ENCODE measurements around the gene DRD2. TPM values are rescaled to one million over a fixed set of nuclear protein-coding genes. Genes with fewer than 3 reads are reported as not detected.

DRD2 gene
- total and polyA plus RNA-seq, 4 donors: 0.69 to 12.0 (median 6.2) TPM

DNA sequence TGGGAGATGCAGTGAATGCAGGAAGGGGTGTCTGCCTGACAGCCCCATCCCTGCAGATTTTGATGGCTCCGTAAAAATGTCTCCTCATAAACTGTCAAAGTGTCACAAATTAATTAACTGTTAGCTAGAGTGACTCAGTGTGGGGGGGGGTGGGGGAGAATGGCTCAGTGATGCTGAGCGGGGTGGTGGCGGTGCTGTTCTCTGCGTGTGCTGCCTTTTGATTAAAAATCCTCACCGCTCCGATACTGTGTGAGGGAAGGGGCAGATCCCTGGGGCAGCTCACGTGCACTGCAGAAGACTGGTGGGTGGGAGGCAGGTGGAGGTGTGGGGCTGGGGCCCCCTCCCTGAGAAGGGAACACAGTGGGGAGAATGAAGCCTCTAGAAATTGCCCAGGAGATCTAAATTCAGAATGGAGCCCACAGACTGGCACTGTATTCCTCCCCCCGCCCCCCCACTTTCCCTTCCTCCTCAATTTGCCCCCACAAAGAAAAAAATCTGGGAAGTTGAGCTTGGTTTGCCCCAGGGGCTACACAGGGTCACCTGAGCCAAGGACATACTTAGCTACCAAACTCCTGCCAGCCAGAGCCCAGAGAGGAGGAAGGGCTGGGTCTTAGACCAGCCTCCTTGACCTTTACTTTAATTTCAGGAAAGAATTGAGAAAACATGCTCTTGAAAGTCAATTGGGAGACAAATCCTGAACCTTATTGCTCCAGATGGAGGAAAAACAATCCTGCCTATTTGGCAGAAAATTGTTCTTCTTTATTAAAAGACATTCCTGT lies 39.8 kb downstream of the DRD2 start:
- no peaks in the 10 kb centered on the region for H3K27me3 ChIP-seq (ENCODE audit: control insufficient read depth, insufficient read depth, low read length)
- no peaks in the 10 kb centered on the region for H3K36me3 ChIP-seq (ENCODE audit: control insufficient read depth, insufficient read depth, low read length)
- 88% methylated on average over 6 of the region's 8 CpGs for WGBS (ENCODE audit: insufficient coverage)
- no peak for DNase-seq (ENCODE audit: low read depth in 4 of 6, low spot score in 6 of 6)
- H3K4me3 ChIP-seq (ENCODE audit: low read depth, low read length): no peak overlapping the region
- H3K9me3 ChIP-seq (ENCODE audit: control insufficient read depth, insufficient read depth, low read length): no peaks in the 10 kb centered on the region
- no peak overlapping the region for H3K27ac ChIP-seq (ENCODE audit: low read depth, low read length)
- H3K4me1 ChIP-seq (ENCODE audit: control insufficient read depth, insufficient read depth, low read length): no peaks in the 10 kb centered on the region

DNA sequence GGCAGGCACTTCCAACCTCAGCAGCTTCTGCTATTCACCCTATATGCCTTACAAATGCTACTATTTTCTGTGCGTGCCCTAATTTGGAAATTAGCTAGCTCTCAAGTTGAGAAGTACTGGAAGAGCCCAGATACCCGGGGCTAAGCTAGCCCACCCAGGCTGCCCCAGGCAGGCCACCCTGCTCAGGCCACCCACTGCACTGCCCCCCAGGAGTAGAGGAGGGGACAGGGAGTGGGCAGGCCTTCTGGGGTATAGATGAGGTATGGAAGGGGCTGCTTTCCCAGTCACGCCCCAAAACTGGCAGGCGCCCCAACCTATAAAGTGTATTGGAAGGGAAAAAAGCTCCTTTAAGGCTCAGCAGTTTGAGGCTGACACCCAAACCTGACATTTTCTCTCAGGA lies 43.5 kb downstream of the DRD2 start:
- H3K9me3 ChIP-seq (ENCODE audit: control insufficient read depth, insufficient read depth, low read length): no peaks in the 10 kb centered on the region
- H3K4me3 ChIP-seq (ENCODE audit: low read depth, low read length): no peak overlapping the region
- WGBS (ENCODE audit: insufficient coverage): 94% methylated on average over 2 of the region's 4 CpGs
- no peaks in the 10 kb centered on the region for H3K36me3 ChIP-seq (ENCODE audit: control insufficient read depth, insufficient read depth, low read length)
- no peaks in the 10 kb centered on the region for H3K4me1 ChIP-seq (ENCODE audit: control insufficient read depth, insufficient read depth, low read length)
- no peak for DNase-seq (ENCODE audit: low read depth in 4 of 6, low spot score in 6 of 6)
- no peaks in the 10 kb centered on the region for H3K27me3 ChIP-seq (ENCODE audit: control insufficient read depth, insufficient read depth, low read length)
- H3K27ac ChIP-seq (ENCODE audit: low read depth, low read length): no peak overlapping the region

DNA sequence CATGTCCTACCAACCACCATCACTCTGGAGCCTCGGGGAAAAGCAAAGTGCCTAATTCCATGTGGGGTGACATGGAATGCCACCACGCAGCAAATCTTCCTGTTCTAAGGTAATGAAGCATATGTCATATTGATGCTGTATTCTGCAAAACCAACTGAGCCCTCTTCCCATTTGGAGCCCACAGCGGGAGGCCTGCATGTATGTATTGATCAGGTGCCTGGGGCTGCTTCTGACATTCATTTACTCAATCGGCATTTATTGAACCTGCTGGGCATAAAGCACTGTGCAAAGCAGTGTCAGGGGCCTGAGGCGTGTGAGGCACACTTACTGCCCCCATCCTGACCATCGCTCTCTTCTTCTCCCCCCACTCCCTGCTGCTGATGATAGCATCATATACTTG lies 48.5 kb downstream of the DRD2 start:
- Histone ChIP-seq H3K36me3 (ENCODE audit: control insufficient read depth, insufficient read depth, low read length) (no peaks in the 10 kb centered on the region), H3K27me3 (ENCODE audit: control insufficient read depth, insufficient read depth, low read length) (no peaks in the 10 kb centered on the region), H3K4me1 (ENCODE audit: control insufficient read depth, insufficient read depth, low read length) (no peaks in the 10 kb centered on the region), H3K4me3 (ENCODE audit: low read depth, low read length) (no peak overlapping the region), H3K27ac (ENCODE audit: low read depth, low read length) (no peak overlapping the region), H3K9me3 (ENCODE audit: control insufficient read depth, insufficient read depth, low read length) (no peaks in the 10 kb centered on the region)
- 71% methylated on average over 1 of the region's 6 CpGs for WGBS (ENCODE audit: insufficient coverage)
- no peak for DNase-seq (ENCODE audit: low read depth in 4 of 6, low spot score in 6 of 6)

DNA sequence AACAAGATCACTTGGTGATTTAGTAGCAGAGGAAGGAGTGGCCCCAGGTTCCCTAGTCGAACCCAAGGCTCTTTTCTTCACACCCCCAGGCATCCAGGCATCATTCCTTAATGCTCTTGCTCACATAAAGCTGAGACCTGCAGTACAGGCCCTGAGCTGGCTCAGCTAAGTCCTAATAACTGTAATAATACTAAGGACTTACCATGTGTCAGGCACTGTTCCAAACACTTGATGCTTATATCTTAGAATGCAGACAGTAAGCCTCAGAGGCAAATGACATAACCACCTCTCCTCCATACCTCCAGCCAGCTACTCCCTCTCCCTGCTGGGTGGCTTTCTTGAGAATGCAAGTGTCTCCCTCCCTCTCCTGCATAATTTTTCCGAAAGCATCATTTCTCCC lies 54.4 kb downstream of the DRD2 start:
- 71% methylated on average over 2 of the region's 2 CpGs for WGBS (ENCODE audit: insufficient coverage)
- no peak for DNase-seq (ENCODE audit: low read depth in 4 of 6, low spot score in 6 of 6)

DNA sequence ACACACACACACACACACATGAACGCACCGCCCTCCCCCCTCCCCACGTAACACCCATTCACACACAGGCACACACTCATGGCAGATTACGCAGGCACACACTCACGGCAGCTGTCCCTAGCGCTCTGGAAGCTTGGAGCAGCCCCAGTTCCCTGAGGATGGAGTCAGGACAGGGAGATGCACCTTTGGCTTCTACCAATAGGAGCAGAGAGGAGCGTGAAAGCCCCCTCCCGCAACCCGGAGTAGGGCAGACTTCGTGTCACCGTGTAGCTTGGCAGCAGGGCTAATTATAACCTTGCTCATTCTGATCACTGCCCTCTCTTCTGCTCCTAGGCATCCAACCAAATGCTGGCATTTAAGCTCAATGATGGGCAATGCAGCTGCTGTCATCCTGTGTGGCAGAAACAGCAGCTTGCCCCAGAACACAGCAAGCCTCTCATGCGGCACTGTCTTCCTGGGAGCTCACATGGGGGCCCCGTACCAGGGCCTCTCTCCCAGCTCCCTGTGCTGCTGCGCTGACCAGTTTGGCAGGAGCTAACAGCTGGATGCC lies 55.7 kb downstream of the DRD2 start:
- peaks cover 11% of the 10 kb centered on the region for H3K4me1 ChIP-seq (ENCODE audit: control insufficient read depth, insufficient read depth, low read length)
- H3K27me3 ChIP-seq (ENCODE audit: control insufficient read depth, insufficient read depth, low read length): peaks cover 3% of the 10 kb centered on the region
- H3K36me3 ChIP-seq (ENCODE audit: control insufficient read depth, insufficient read depth, low read length): peaks cover 3% of the 10 kb centered on the region
- H3K9me3 ChIP-seq (ENCODE audit: control insufficient read depth, insufficient read depth, low read length): no peaks in the 10 kb centered on the region
- no peak overlapping the region for H3K4me3 ChIP-seq (ENCODE audit: low read depth, low read length)
- peak in 3 of 6 donors; percentile 5 to 65 (median 32) for DNase-seq (ENCODE audit: low read depth in 4 of 6, low spot score in 6 of 6)
- no peak overlapping the region for H3K27ac ChIP-seq (ENCODE audit: low read depth, low read length)
- WGBS (ENCODE audit: insufficient coverage): 46% methylated on average over 12 of the region's 14 CpGs

More for the DNA sequence above, 54.4 kb downstream of the DRD2 start:
- Histone ChIP-seq H3K27ac (ENCODE audit: low read depth, low read length) (no peak overlapping the region), H3K36me3 (ENCODE audit: control insufficient read depth, insufficient read depth, low read length) (peaks cover 3% of the 10 kb centered on the region), H3K27me3 (ENCODE audit: control insufficient read depth, insufficient read depth, low read length) (peaks cover 3% of the 10 kb centered on the region), H3K4me3 (ENCODE audit: low read depth, low read length) (no peak overlapping the region), H3K4me1 (ENCODE audit: control insufficient read depth, insufficient read depth, low read length) (peaks cover 11% of the 10 kb centered on the region), H3K9me3 (ENCODE audit: control insufficient read depth, insufficient read depth, low read length) (no peaks in the 10 kb centered on the region)

DNA sequence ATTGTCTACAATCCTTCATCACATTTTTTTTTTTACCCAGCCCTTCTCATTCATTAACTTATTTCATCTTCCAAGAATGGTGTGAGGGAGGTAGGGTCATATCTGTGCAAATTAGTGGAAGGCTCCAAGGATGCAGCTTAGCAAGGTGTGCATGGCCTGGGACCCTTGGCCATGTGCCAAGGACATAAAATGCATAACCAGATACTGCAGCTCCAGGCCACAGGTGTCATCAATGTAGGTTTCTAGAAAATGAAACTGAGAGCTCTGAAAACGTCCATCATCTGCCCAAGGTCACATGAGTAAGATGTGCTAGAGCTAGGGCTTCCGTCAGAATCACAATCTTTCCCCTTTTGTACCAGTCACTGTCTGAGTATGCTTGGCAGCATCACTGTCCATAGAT lies 57.8 kb downstream of the DRD2 start:
- 67% methylated on average over 1 of the region's 2 CpGs for WGBS (ENCODE audit: insufficient coverage)
- Histone ChIP-seq H3K27me3 (ENCODE audit: control insufficient read depth, insufficient read depth, low read length) (peaks cover 3% of the 10 kb centered on the region), H3K9me3 (ENCODE audit: control insufficient read depth, insufficient read depth, low read length) (no peaks in the 10 kb centered on the region), H3K4me3 (ENCODE audit: low read depth, low read length) (no peak overlapping the region), H3K36me3 (ENCODE audit: control insufficient read depth, insufficient read depth, low read length) (peaks cover 3% of the 10 kb centered on the region), H3K4me1 (ENCODE audit: control insufficient read depth, insufficient read depth, low read length) (peaks cover 11% of the 10 kb centered on the region), H3K27ac (ENCODE audit: low read depth, low read length) (no peak overlapping the region)
- DNase-seq (ENCODE audit: low read depth in 4 of 6, low spot score in 6 of 6): no peak

GRCh38 chr11:113415343-113415742 lies 59.9 kb downstream of the DRD2 start:
- Histone ChIP-seq H3K9me3 (ENCODE audit: control insufficient read depth, insufficient read depth, low read length) (no peaks in the 10 kb centered on the region), H3K4me3 (ENCODE audit: low read depth, low read length) (no peak overlapping the region), H3K4me1 (ENCODE audit: control insufficient read depth, insufficient read depth, low read length) (peaks cover 11% of the 10 kb centered on the region), H3K27ac (ENCODE audit: low read depth, low read length) (no peak overlapping the region), H3K27me3 (ENCODE audit: control insufficient read depth, insufficient read depth, low read length) (peaks cover 3% of the 10 kb centered on the region), H3K36me3 (ENCODE audit: control insufficient read depth, insufficient read depth, low read length) (peaks cover 3% of the 10 kb centered on the region)
- WGBS (ENCODE audit: insufficient coverage): 96% methylated on average over 11 of the region's 16 CpGs
- DNase-seq (ENCODE audit: low read depth in 4 of 6, low spot score in 6 of 6): no peak

- H3K4me3 ChIP-seq (ENCODE audit: low read depth, low read length): no peak overlapping the region
- no peaks in the 10 kb centered on the region for H3K4me1 ChIP-seq (ENCODE audit: control insufficient read depth, insufficient read depth, low read length)
- H3K27me3 ChIP-seq (ENCODE audit: control insufficient read depth, insufficient read depth, low read length): no peaks in the 10 kb centered on the region
- H3K27ac ChIP-seq (ENCODE audit: low read depth, low read length): no peak overlapping the region
- no peak for DNase-seq (ENCODE audit: low read depth in 4 of 6, low spot score in 6 of 6)
- peaks cover 3% of the 10 kb centered on the region for H3K36me3 ChIP-seq (ENCODE audit: control insufficient read depth, insufficient read depth, low read length)
- H3K9me3 ChIP-seq (ENCODE audit: control insufficient read depth, insufficient read depth, low read length): no peaks in the 10 kb centered on the region
- 99% methylated on average over 9 of the region's 9 CpGs for WGBS (ENCODE audit: insufficient coverage)
These were observed 62.5 kb downstream of the DRD2 start for GRCh38 chr11:113412675-113413074.

- Histone ChIP-seq H3K4me3 (ENCODE audit: low read depth, low read length) (no peak overlapping the region), H3K4me1 (ENCODE audit: control insufficient read depth, insufficient read depth, low read length) (no peaks in the 10 kb centered on the region), H3K36me3 (ENCODE audit: control insufficient read depth, insufficient read depth, low read length) (peaks cover under 1% of the 10 kb centered on the region), H3K27me3 (ENCODE audit: control insufficient read depth, insufficient read depth, low read length) (no peaks in the 10 kb centered on the region), H3K9me3 (ENCODE audit: control insufficient read depth, insufficient read depth, low read length) (no peaks in the 10 kb centered on the region), H3K27ac (ENCODE audit: low read depth, low read length) (no peak overlapping the region)
- WGBS (ENCODE audit: insufficient coverage): 64% methylated on average over 3 of the region's 3 CpGs
- no peak for DNase-seq (ENCODE audit: low read depth in 4 of 6, low spot score in 6 of 6)
These were observed 63.7 kb downstream of the DRD2 start for GRCh38 chr11:113411536-113411935.

Data from spinal cord (tissue), 10 donors.